Activated T-cell treated with anti-CD3 and anti-CD28 coated beads for 24 hours (primary cell): Measurements from ENCODE around the gene ACVRL1.

Experiments used
- DNase-seq: peaks from one replicate; pipeline ENCODE4 v3.0.0-alpha.2; 2020; ENCODE audit warnings: low read depth

Gene ACVRL1

GRCh38 chr12:51963477-51963876, 56.2 kb downstream of the ACVRL1 start:
- DNase-seq = no peak

DNA sequence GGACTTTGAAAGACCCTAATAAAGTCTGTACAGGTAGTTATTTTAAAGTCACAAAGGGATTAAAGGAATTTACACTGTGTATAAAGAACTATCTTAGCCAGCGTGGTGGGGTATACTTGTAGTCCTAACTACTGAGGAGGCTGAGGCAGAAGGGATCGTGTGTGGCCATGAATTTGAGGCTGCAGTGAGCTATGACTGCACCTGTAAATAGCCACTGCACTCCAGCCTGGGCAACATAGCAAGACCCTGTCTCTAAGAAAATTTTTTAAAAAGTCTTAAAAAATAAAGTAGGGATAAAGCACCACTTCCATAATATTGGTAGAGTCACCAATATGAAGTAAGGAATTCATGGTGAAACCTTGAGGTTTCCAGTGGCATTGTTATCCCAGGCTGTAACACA, 62.3 kb downstream of the ACVRL1 start:
- DNase-seq = no peak

DNA sequence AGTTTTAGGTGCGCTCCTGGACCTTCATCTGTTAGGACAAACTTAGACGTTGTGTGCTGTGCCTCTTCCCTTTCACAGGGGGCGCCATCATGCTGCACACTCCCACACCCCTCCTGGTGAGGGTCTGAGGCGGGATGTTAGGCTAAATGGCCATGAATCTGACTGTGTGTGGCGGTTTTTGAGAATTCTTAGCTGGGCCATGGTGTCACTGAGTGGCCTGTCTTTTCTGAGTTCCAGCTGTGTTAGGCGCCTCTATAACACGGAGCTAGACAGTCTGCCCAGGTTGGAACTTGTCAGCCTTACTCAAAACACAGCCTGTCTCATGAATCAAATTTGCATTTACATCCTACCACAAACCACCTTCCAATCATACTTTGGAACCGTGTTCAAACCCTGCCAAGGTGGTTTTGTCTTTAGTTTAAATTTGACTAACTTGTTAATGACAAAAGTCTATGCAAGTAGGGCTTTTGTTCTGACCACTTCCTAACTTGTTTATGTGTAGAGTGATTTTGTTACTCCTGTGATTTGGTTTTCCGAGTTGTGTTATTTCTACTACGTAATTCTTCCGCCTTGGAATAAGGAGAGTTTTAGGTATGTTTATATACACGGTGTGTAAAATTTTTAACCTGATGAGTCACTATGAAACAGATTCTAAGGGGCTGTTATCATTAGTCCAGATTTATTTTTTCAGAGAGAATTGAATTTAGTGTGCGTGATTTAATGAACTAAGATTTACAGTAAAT, 63.8 kb downstream of the ACVRL1 start:
- peak; percentile 48 for DNase-seq

DNA sequence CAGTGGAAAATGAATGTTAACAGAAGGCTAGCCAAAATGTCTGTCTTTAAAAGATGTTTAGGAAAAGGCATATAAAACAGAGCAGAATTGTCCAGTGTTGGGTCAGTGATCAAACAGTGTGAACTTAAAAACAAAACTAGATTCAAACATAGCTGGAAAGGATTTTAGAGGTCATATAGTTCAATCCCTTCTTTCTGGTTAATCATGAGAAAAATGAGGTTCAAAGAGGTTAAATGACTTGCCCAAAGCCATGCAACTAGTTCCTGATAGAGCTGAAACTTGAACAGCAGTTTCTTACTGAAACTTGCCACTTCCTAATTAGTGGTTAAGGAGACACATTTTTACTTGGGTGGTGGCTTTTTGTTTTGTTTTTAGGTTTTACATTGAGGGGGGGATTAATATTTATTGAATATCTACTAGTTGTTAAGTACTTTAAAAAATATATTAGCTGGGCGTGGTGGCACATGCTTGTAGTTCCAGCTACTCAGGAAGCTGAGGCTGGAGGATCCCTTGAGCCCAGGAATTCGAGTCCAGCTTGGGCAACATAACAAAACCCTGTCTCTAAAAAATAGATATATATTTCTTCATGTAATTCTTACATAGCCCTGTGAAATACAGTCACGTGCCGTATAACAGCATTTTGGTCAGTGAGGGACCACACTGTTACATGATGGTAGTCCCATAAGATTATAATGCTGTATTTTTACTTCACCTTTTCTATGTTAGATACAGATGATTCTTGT, 64.5 kb downstream of the ACVRL1 start:
- DNase-seq = no peak

DNA sequence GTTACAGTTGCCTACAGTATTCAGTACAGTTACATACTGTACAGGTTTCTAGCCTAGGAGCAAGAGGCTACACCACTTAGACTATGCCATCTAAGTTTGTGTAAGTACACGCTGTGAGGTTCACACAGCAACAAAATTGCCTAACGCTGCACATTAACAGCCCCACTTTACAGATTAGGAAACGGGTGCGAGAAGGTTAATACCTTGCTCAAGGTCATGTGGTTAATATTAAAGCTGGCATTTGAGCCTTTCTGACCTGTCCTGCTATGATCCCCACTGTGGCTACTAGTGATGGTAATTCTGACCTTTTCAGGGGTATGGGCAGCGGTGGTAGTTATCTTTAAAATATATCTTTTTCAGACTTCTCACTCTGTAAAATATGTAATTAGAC, 65.1 kb downstream of the ACVRL1 start:
- DNase-seq = no peak

- peak; percentile 44 for DNase-seq
Measured at GRCh38 chr12:51972849-51973273, 65.6 kb downstream of the ACVRL1 start.
